ENCODE results near the gene MAP2. TPM values are rescaled to one million over a fixed set of nuclear protein-coding genes. Genes with fewer than 3 reads are reported as not detected.

Gene MAP2
- total RNA-seq, 2 donors from 2014 or later = 18.8 to 30.7 TPM

DNA sequence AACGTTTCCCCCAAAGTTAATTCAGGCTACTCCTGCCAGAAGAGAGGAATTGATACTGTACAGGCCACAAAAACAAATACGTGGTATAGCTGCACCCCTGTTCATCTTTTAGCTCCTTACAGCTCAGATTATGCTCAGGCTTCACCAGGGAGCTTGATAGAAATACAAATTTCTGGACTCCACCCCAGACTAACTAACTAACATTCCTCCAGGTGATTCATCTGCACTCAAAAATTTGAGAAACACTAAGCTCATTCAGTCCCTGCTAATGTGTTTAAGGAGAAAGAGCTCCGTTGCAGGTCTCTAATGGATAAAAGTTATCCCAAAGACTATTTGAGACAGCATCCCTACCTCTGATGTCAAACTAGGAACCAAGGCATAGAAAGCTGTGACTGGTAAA, 311.0 kb downstream of the MAP2 start:
- Histone ChIP-seq H3K27me3 (replicated peaks; ENCODE audit: insufficient read depth) (no peaks in the 10 kb centered on the region), H3K4me1 (replicated peaks) (no peaks in the 10 kb centered on the region), H3K9me3 (no peaks in the 10 kb centered on the region), H3K36me3 (no peaks in the 10 kb centered on the region), H3K27ac (no peak overlapping the region), H3K4me3 (no peak overlapping the region)
- TF ChIP-seq POLR2AphosphoS5 (IDR thresholded peaks at IDR 0.05) (no peak), POLR2A (IDR thresholded peaks at IDR 0.05) (no peak)
- TF ChIP-seq, protein P1, sequence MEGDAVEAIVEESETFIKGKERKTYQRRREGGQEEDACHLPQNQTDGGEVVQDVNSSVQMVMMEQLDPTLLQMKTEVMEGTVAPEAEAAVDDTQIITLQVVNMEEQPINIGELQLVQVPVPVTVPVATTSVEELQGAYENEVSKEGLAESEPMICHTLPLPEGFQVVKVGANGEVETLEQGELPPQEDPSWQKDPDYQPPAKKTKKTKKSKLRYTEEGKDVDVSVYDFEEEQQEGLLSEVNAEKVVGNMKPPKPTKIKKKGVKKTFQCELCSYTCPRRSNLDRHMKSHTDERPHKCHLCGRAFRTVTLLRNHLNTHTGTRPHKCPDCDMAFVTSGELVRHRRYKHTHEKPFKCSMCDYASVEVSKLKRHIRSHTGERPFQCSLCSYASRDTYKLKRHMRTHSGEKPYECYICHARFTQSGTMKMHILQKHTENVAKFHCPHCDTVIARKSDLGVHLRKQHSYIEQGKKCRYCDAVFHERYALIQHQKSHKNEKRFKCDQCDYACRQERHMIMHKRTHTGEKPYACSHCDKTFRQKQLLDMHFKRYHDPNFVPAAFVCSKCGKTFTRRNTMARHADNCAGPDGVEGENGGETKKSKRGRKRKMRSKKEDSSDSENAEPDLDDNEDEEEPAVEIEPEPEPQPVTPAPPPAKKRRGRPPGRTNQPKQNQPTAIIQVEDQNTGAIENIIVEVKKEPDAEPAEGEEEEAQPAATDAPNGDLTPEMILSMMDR (IDR thresholded peaks at IDR 0.05) = no peak
- 79% methylated on average over 3 of the region's 3 CpGs for WGBS
- intact Hi-C loops (cut with DNase I) = no loop called here
- DNase-seq (ENCODE audit: low spot score) = no peak

DNA sequence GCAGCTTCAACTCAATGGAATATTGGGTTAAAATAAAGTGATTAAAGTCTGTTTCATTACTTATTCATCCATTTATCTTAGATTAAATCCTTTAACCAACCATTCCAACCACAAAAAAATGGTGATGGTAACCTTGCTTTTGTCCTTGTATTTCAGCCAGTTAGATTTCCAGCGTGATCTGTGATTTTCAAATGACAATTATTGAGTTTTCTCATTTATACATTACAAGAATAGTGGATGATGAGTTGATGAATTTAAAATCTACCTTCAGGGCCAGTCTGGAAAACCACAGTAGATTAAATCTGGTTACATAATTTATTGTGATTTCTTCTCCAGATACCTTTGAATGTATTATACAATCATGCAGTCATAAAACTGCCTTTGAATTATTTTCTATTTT, 318.1 kb downstream of the MAP2 start:
- DNase-seq (ENCODE audit: low spot score) = no peak
- Histone ChIP-seq H3K27ac (no peak overlapping the region), H3K27me3 (replicated peaks; ENCODE audit: insufficient read depth) (no peaks in the 10 kb centered on the region), H3K9me3 (no peaks in the 10 kb centered on the region), H3K4me1 (replicated peaks) (no peaks in the 10 kb centered on the region), H3K36me3 (no peaks in the 10 kb centered on the region), H3K4me3 (no peak overlapping the region)
- TF ChIP-seq POLR2AphosphoS5 (IDR thresholded peaks at IDR 0.05) (no peak), POLR2A (IDR thresholded peaks at IDR 0.05) (no peak)
- TF ChIP-seq, protein P1 (IDR thresholded peaks at IDR 0.05) = no peak
- WGBS = 45% methylated on average over 1 of the region's 1 CpG
- intact Hi-C loops (cut with DNase I) = no loop called here

DNA sequence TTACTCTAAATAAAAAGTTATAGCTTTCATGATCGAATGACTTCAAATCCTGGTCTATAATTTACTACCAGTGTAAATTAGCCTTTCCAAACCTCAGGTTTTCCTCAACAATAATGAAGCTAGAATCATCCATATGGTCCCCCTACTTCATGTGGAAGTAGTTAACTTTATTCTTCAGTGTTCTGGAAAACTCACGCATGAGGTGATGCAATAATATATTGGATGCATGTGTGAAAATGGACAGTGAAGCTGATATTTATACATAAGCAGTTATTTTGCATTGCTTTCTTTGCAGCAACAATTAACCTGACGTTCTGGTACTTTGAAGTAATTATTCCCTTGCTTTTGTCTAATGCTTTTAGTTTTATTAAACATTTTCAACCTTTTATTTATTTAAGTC, 329.2 kb downstream of the MAP2 start:
- DNase-seq (ENCODE audit: low spot score) = no peak
- 41% methylated on average over 3 of the region's 3 CpGs for WGBS
- Histone ChIP-seq H3K27me3 (replicated peaks; ENCODE audit: insufficient read depth) (no peaks in the 10 kb centered on the region), H3K9me3 (no peaks in the 10 kb centered on the region), H3K27ac (no peak overlapping the region), H3K36me3 (no peaks in the 10 kb centered on the region), H3K4me3 (no peak overlapping the region), H3K4me1 (replicated peaks) (no peaks in the 10 kb centered on the region)
- TF ChIP-seq POLR2AphosphoS5 (IDR thresholded peaks at IDR 0.05) (no peak), POLR2A (IDR thresholded peaks at IDR 0.05) (no peak)
- TF ChIP-seq, protein P1 (IDR thresholded peaks at IDR 0.05) = no peak
- intact Hi-C loops (cut with DNase I) = no loop called here

DNA sequence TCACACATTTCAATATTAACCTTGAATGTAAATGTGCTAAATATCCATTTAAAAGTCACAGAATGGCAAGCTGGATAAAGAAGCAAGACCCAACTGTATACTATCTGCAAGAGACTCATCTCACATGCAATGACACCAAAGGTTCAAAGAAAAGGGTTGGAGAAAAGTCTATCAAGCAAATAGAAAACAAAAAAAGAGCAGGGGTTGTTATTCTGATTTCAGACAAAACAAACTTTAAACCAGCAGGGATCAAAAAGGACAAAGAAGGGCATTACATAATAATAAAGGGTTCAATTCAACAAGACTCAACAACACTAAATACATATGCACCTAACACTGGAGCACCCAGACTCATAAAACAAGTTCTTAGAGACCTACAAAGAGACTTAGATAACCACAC, 333.3 kb downstream of the MAP2 start:
- no peaks in the 10 kb centered on the region for H3K27me3 ChIP-seq (replicated peaks; ENCODE audit: insufficient read depth)
- no peak overlapping the region for H3K4me3 ChIP-seq
- DNase-seq (ENCODE audit: low spot score) = no peak
- H3K4me1 ChIP-seq (replicated peaks) = no peaks in the 10 kb centered on the region
- intact Hi-C loops (cut with DNase I) = no loop called here
- no peak for TF ChIP-seq POLR2AphosphoS5 (IDR thresholded peaks at IDR 0.05)
- TF ChIP-seq, protein P1 (IDR thresholded peaks at IDR 0.05) = no peak
- TF ChIP-seq POLR2A (IDR thresholded peaks at IDR 0.05) = no peak
- H3K36me3 ChIP-seq = no peaks in the 10 kb centered on the region
- H3K9me3 ChIP-seq = no peaks in the 10 kb centered on the region
- no peak overlapping the region for H3K27ac ChIP-seq

DNA sequence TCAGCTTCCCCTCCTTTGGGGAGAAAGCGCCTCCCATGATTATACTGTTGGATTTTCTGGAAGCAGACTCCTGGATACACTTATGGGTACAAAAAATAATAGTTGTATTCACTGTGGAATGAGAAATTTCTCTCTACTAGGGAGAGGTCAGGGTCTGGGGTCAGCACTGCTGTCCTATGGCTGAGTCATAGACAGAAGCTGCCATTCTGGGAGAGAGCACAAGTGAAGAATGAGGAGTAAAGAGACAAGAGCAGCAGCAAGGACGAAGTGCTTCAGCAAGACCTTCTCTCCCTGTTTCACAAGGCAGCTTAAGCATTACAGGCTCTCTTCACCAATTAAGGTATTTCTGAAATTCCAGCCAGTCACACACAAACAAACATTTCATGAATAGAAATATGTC, 337.7 kb downstream of the MAP2 start:
- no peaks in the 10 kb centered on the region for H3K36me3 ChIP-seq
- 54% methylated on average over 2 of the region's 2 CpGs for WGBS
- intact Hi-C loops (cut with DNase I) = no loop called here
- no peak for DNase-seq (ENCODE audit: low spot score)
- H3K27ac ChIP-seq = no peak overlapping the region
- no peak for TF ChIP-seq POLR2A (IDR thresholded peaks at IDR 0.05)
- H3K4me1 ChIP-seq (replicated peaks) = no peaks in the 10 kb centered on the region
- H3K9me3 ChIP-seq = no peaks in the 10 kb centered on the region
- H3K4me3 ChIP-seq = no peak overlapping the region
- H3K27me3 ChIP-seq (replicated peaks; ENCODE audit: insufficient read depth) = no peaks in the 10 kb centered on the region
